GM23338 (cell line): ENCODE measurements around the gene ADGRL1. TPM values are rescaled to one million over a fixed set of nuclear protein-coding genes. Genes with fewer than 3 reads are reported as not detected.

Source experiments
- ATAC-seq: fragments of 200-7000 bp; cut with Tn5 transposase; 3 replicates; pipeline ENCODE4 v1.9.1; 2020
- DNase-seq: peaks from one replicate; pipeline ENCODE4 v3.0.0-alpha.2; 2015; ENCODE audit warnings: low spot score
- H2AFZ ChIP-seq: fragments of 200-600 bp; sonication (generic); 2 replicates; pipeline ENCODE4 v1.8.0; 2016; ENCODE audit warnings: antibody characterized with exemption, mild to moderate bottlenecking, moderate library complexity
- H3F3A ChIP-seq: fragments of 200-600 bp; sonication (generic); replicated peaks from 2 replicates; pipeline ENCODE4 v1.8.0; 2017; ENCODE audit warnings: antibody characterized with exemption, mixed run types, low read depth
- H3K27ac ChIP-seq: fragments of 200-600 bp; sonication (generic); 2 replicates; pipeline ENCODE4 v1.6.1; 2016; ENCODE audit warnings: low read depth
- H3K27me3 ChIP-seq: fragments of 200-600 bp; sonication (generic); 2 replicates; pipeline ENCODE4 v1.8.0; 2016; ENCODE audit warnings: mild to moderate bottlenecking, mixed run types, moderate library complexity; ENCODE audit not compliant: insufficient read depth
- H3K36me3 ChIP-seq: fragments of 200-600 bp; sonication (generic); 2 replicates; pipeline ENCODE4 v1.8.0; 2016; ENCODE audit warnings: mild to moderate bottlenecking; ENCODE audit not compliant: insufficient read depth
- H3K4me1 ChIP-seq: fragments of 200-600 bp; sonication (generic); 2 replicates; pipeline ENCODE4 v1.8.0; 2016; ENCODE audit warnings: mild to moderate bottlenecking, moderate library complexity; ENCODE audit not compliant: insufficient read depth
- H3K4me2 ChIP-seq: fragments of 200-600 bp; sonication (generic); 2 replicates; pipeline ENCODE4 v1.7.1; 2017; ENCODE audit warnings: mixed run types
- H3K4me3 ChIP-seq: fragments of 200-600 bp; sonication (generic); 2 replicates; pipeline ENCODE4 v1.6.1; 2016; ENCODE audit warnings: mixed run types
- H3K79me2 ChIP-seq: fragments of 200-600 bp; sonication (generic); replicated peaks from 2 replicates; pipeline ENCODE4 v1.8.0; 2017; ENCODE audit warnings: mild to moderate bottlenecking; ENCODE audit not compliant: insufficient read depth
- H3K9me2 ChIP-seq: fragments of 200-600 bp; sonication (generic); 2 replicates; pipeline ENCODE4 v1.8.0; 2017; ENCODE audit not compliant: insufficient read depth
- H4K20me1 ChIP-seq: fragments of 200-600 bp; sonication (generic); replicated peaks from 2 replicates; pipeline ENCODE4 v1.8.0; 2017; ENCODE audit warnings: mild to moderate bottlenecking; ENCODE audit not compliant: insufficient read depth
- H3K27ac Mint-ChIP-seq: 2 replicates; pipeline ENCODE4 v1.8.0; 2020; ENCODE audit warnings: inconsistent platforms, mild to moderate bottlenecking, moderate library complexity, mixed read lengths
- H3K27me3 Mint-ChIP-seq: 3 replicates; pipeline ENCODE4 v1.8.0; 2022; ENCODE audit warnings: low read depth, mild to moderate bottlenecking, moderate library complexity, mixed read lengths, inconsistent platforms; ENCODE audit not compliant: insufficient read depth, poor library complexity
- H3K36me3 Mint-ChIP-seq: 3 replicates; pipeline ENCODE4 v1.8.0; 2021; ENCODE audit warnings: low read depth, mild to moderate bottlenecking, inconsistent platforms, moderate library complexity, mixed read lengths
- H3K4me1 Mint-ChIP-seq: 3 replicates; pipeline ENCODE4 v1.8.0; 2020; ENCODE audit warnings: mild to moderate bottlenecking, inconsistent platforms, mixed read lengths
- H3K4me3 Mint-ChIP-seq: 3 replicates; pipeline ENCODE4 v1.8.0; 2021; ENCODE audit warnings: moderate library complexity, mild to moderate bottlenecking, inconsistent platforms, mixed read lengths
- H3K9me3 Mint-ChIP-seq: 3 replicates; pipeline ENCODE4 v1.8.0; 2020; ENCODE audit warnings: moderate library complexity, mild to moderate bottlenecking, inconsistent platforms, mixed read lengths
- CREB1 ChIP-seq: fragments of 250-450 bp; sonication (Bioruptor Pico); IDR thresholded peaks from 2 replicates; pipeline ENCODE4 v1.5.0; 2020; ENCODE audit warnings: low read depth, mild to moderate bottlenecking, moderate library complexity
- CTCF ChIP-seq, 2 experiments: fragments of 200-600 bp in 1 of 2; sonication (generic) in 1 of 2; conservative IDR thresholded peaks; 2 replicates each; pipeline versions ENCODE4 v1.5.1 to v1.6.1; 2016 to 2017; ENCODE audit warnings: antibody characterized with exemption in 2 of 2, low read depth in 2 of 2, mild to moderate bottlenecking in 2 of 2, moderate library complexity in 1 of 2
- ETS1 ChIP-seq: IDR thresholded peaks from 2 replicates; pipeline ENCODE4 v1.6.1; 2016; ENCODE audit warnings: antibody characterized with exemption
- EZH2 ChIP-seq: fragments of 200-600 bp; sonication (generic); IDR thresholded peaks from one replicate; pipeline ENCODE4 v1.8.0; 2017; ENCODE audit warnings: antibody characterized with exemption, mild to moderate bottlenecking, low read depth; ENCODE audit not compliant: unreplicated experiment
- EZH2phosphoT487 ChIP-seq: fragments of 200-600 bp; sonication (generic); IDR thresholded peaks from one replicate; pipeline ENCODE4 v1.8.1; 2018; ENCODE audit warnings: antibody characterized with exemption; ENCODE audit not compliant: unreplicated experiment
- JUNB ChIP-seq: IDR thresholded peaks from one replicate; pipeline ENCODE4 v1.6.1; 2016; ENCODE audit warnings: antibody characterized with exemption; ENCODE audit not compliant: unreplicated experiment
- NANOG ChIP-seq: IDR thresholded peaks from 2 replicates; pipeline ENCODE4 v1.6.1; 2016; ENCODE audit warnings: antibody characterized with exemption, borderline replicate concordance
- POLR2AphosphoS5 ChIP-seq: IDR thresholded peaks from 2 replicates; pipeline ENCODE4 v1.6.1; 2016; ENCODE audit warnings: antibody characterized with exemption, low read depth
- REST ChIP-seq: IDR thresholded peaks from one replicate; pipeline ENCODE4 v1.6.1; 2018; ENCODE audit warnings: antibody characterized with exemption; ENCODE audit not compliant: unreplicated experiment
- STAT1 ChIP-seq: IDR thresholded peaks from one replicate; pipeline ENCODE4 v1.6.1; 2016; ENCODE audit warnings: antibody characterized with exemption; ENCODE audit not compliant: unreplicated experiment
- ZNF114 ChIP-seq: fragments of 250-450 bp; sonication (Bioruptor Pico); IDR thresholded peaks from 2 replicates; pipeline ENCODE4 v1.5.0; 2020; ENCODE audit warnings: mild to moderate bottlenecking, moderate library complexity
- ZNF331 ChIP-seq: fragments of 250-450 bp; sonication (Bioruptor Pico); IDR thresholded peaks from 2 replicates; pipeline ENCODE4 v1.5.0; 2020; ENCODE audit warnings: low read depth, mild to moderate bottlenecking, moderate library complexity
- ZNF462 ChIP-seq: fragments of 250-450 bp; sonication (Bioruptor Pico); IDR thresholded peaks from 2 replicates; pipeline ENCODE4 v1.5.0; 2020; ENCODE audit warnings: mild to moderate bottlenecking, moderate library complexity
- polyA plus RNA-seq: library from polyadenylated mRNA; unstranded; fragments of >200 nt; fragmentation: Nextera tagmentation; extraction: Ambion mirVana; gene quantifications from 2 replicates; pipeline ENCODE4 v1.2.1, GENCODE V29; 2016
- total RNA-seq: library from RNA; depleted of rRNA; stranded (reverse); fragments of >200 nt; shearing (Covaris generic); gene quantifications from 2 replicates; pipeline ENCODE4 v1.2.3, GENCODE V29; 2014

Gene ADGRL1
- total and polyA plus RNA-seq, 2 experiments from 2014 or later = 20.6 to 100 TPM

GRCh38 chr19:14102756-14103155, 103.2 kb downstream of the ADGRL1 start:
- H3K4me1 Mint-ChIP-seq = no peaks in the 10 kb centered on the region
- H4K20me1 ChIP-seq = no peaks in the 10 kb centered on the region
- H3K27ac ChIP-seq = no peak overlapping the region
- H3K9me2 ChIP-seq = no peaks in the 10 kb centered on the region
- ATAC-seq (no peak), DNase-seq (no peak)
- no peak overlapping the region for H3K4me2 ChIP-seq
- H3K4me3 Mint-ChIP-seq = no peak overlapping the region
- H3K36me3 ChIP-seq = no peaks in the 10 kb centered on the region
- no peaks in the 10 kb centered on the region for H3K27me3 ChIP-seq
- H3K27ac Mint-ChIP-seq = no peak overlapping the region
- no peak overlapping the region for H2AFZ ChIP-seq
- no peaks in the 10 kb centered on the region for H3K9me3 Mint-ChIP-seq
- no peaks in the 10 kb centered on the region for H3K4me1 ChIP-seq
- 0 out of 2 replicates have a peak, but pooled peaks cover 4% of the 10 kb centered on the region for H3F3A ChIP-seq
- peaks cover 1% of the 10 kb centered on the region; the same call in 2 of the 3 replicates for H3K36me3 Mint-ChIP-seq
- H3K4me3 ChIP-seq = no peak overlapping the region
- TF ChIP-seq STAT1 (no peak), CTCF (conservative IDR thresholded peaks at IDR 0.05; ENCODE audit: low read depth in 2 of 2) (no peak), ZNF462 (CRISPR knock-in tag) (no peak), NANOG (no peak), CREB1 (CRISPR knock-in tag) (no peak), ZNF331 (CRISPR knock-in tag) (no peak), ETS1 (no peak), JUNB (no peak), EZH2phosphoT487 (no peak), POLR2AphosphoS5 (no peak), REST (no peak), ZNF114 (CRISPR knock-in tag) (no peak), EZH2 (no peak)
- no peaks in the 10 kb centered on the region for H3K79me2 ChIP-seq
- no peaks in the 10 kb centered on the region for H3K27me3 Mint-ChIP-seq
